GM21390 (cell line): ENCODE data around the gene SOX10.

ENCODE experiments used
- ATAC-seq: cut with Tn5 transposase; IDR thresholded peaks from one replicate; pipeline ENCODE4 v1.9.1; 2021; ENCODE audit not compliant: unreplicated experiment

SOX10 gene

GRCh38 chr22:38016182-38017151 is 32.1 kb upstream of the SOX10 start:
- ATAC-seq = no peak

- ATAC-seq = no peak
Measured at GRCh38 chr22:38014083-38014482, 29.7 kb upstream of the SOX10 start.

GRCh38 chr22:38012604-38013072 is 28.3 kb upstream of the SOX10 start:
- ATAC-seq = no peak

DNA sequence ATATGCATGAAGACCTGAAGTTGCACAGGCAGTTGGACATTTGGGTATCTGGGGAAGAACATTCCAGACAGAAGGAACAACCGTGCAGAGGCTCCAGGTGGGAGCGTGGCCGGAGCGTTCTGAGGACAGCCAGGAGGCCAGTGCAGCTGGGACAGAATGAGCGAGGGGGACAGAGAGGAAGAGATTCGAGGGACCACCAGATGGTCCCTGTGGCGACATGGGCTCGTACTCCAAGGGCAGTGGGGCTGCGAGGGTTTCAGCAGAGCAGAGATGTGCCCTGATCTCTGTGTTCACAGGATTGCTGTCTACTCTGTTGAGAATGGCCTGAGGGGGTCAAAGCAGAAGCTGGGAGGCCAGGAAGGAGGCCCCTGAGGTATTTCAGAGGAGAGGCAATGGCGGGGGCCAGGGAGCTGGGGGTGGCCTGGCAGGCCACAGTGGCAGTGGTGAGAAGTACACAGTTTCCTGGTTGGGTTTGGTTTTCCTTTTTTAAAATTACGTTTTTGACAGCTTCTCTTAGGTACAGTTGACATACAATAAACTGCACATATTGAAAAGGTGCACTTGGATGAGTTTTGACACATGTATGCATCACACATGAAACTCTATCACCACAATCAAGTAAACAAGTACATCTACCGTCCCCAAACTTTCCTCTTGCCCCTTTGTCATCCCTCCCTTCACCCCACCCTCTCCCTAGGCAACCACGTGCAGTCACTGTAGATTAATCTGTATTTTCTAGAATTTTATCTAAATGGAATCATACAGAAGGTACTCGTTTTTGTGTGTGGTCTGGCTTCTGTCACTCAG is 24.8 kb upstream of the SOX10 start:
- no peak for ATAC-seq

GRCh38 chr22:38007330-38007902 is 23.1 kb upstream of the SOX10 start:
- no peak for ATAC-seq

GRCh38 chr22:38006906-38007305 is 22.6 kb upstream of the SOX10 start:
- ATAC-seq = no peak

DNA sequence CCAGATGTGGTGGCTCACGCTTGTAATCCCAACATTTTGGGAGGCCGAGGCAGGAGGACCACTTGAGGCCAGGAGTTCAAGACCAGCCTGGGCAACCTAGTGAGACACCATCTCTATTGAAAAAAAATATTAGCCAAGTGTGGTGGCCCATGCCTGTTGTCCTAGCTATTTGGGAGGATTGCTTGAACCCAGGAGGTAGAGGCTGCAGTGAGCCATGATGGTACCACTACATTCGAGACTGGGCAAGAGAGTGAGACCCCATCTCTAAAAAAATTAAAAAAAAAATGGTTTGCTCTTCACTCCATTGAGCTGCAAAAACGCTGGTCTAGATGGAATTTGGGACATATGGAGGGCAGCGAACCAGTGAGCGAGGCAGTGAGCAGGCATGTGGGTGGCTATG is 21.6 kb upstream of the SOX10 start:
- no peak for ATAC-seq

GRCh38 chr22:37999640-38000272 is 15.4 kb upstream of the SOX10 start:
- ATAC-seq = no peak

GRCh38 chr22:37999236-37999635 is 14.9 kb upstream of the SOX10 start:
- ATAC-seq = no peak

GRCh38 chr22:37998543-37998942 is 14.2 kb upstream of the SOX10 start:
- ATAC-seq = no peak

- ATAC-seq = no peak
Measured at GRCh38 chr22:37996515-37997246, 12.3 kb upstream of the SOX10 start.

GRCh38 chr22:37996079-37996478 is 11.7 kb upstream of the SOX10 start:
- no peak for ATAC-seq

- no peak for ATAC-seq
Measured at GRCh38 chr22:37995460-37995859, 11.1 kb upstream of the SOX10 start.

- ATAC-seq = no peak
Measured at GRCh38 chr22:37994982-37995381, 10.6 kb upstream of the SOX10 start.

DNA sequence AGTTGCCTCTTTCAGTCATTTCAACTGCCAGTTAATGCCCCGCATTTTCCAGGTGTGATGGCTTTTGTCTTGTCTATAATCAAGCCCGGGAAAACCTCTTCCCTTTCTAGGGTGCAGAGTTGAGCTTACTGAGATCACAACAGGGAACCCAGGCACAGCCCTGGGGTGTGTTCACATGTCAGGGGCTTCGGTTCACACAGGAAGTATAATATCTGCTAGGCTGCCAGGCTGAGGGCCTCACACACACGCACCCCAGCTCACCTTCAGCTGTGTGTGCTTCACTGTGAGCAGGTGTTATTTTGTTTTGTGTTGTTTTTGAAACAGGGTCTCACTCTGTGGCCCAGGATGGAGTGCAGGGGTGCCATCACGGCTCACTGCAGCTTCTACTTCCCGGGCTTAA is 9.7 kb upstream of the SOX10 start:
- ATAC-seq = no peak

DNA sequence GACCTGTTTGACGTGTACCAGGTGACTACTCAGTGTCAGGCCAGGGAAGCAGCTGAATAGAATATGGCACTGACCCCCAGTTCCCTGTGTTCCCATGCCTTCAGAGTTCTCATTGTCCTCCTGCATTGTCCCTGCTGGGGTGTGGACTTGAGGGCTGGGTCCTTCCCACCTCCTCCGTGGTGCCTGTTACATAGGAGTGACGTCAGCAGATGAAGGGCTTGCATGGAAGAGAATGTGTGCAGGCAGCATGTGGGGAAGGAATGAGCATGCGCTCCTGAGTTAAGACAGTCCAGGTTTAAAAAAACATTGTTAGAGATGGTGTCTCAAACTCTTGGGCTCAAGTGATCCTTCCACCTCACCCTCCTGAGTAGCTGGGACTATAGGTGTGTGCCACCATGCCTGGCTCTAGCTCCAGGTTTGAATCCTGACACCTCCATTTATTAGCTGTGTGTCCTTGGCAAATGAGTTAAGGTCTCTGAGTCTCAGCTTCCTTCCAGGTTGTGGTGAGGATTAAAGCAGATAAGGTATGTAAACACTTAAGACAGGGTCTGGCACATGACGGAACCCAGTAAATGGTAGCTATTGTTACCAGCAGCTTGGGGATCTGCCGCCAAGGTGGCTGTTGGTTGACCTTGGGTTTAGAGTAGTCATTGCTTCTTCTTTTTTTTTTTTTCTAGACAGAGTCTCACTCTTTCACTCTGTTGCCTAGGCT is 7.5 kb upstream of the SOX10 start:
- ATAC-seq = no peak

- no peak for ATAC-seq
Measured at GRCh38 chr22:37990862-37991261, 6.5 kb upstream of the SOX10 start.

- no peak for ATAC-seq
Measured at GRCh38 chr22:37990301-37990700, 5.9 kb upstream of the SOX10 start.

DNA sequence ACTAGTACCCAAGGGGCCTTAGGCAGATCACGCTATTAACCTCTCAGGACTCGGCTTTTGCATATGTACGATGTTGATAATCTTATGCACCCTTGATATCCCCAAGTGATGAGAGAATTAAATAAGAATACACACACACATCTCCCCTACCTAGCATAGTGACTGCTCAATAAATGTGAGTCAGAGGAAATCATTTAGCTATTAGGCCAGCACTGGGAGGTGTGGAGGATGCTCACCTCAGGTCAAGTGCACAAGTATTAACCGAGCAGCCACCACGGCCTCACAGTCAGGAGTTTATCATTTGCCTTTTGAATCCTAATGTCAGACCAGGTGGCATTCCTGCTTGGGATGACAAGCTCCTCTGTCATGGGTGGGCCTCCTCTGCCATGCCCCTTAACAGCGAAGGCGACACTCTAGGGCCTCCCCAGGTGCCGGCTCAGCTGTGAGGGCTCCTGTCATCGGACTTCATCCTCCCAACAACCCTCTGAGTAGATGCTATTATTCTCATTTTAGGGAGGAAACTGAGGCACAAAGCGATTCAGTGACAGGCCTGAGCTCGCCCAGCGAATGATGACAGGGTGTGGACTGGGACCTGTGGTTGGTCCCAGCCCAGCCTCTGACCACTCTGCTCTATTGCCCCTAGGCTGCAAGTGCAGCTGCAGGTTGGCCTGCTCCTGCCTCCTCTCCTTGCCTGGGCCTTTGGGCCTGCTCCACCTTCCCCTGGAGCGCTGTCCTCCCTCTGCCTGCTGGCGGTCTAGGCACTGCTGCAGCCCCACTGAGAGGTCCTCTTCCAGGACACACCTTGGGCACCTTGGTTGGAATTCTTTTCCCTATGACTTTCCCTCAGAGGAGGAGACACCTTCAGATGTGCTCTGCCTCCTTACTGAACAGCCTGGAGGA is 5.0 kb upstream of the SOX10 start:
- no peak for ATAC-seq
